Measurements from ENCODE around the gene ITGB6.

DNA sequence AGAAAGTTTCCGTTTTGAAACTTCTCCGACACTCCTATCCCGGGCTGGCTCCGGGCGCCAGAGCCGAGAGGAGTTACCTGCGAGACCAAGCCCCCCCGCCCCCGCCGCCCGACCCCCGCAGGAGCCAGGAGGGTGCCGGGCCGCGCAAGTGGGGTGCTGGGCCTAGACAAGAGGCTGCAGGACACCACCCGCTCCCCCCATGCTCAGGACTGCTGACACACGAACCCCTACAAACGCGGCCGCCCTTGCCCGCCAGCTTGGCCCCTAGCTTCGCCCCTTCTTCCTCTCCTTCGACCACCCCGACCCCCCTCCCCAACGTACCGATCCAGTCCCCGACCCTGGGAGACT is 138.2 kb downstream of the ITGB6 start:
- TF ChIP-seq, protein P1, sequence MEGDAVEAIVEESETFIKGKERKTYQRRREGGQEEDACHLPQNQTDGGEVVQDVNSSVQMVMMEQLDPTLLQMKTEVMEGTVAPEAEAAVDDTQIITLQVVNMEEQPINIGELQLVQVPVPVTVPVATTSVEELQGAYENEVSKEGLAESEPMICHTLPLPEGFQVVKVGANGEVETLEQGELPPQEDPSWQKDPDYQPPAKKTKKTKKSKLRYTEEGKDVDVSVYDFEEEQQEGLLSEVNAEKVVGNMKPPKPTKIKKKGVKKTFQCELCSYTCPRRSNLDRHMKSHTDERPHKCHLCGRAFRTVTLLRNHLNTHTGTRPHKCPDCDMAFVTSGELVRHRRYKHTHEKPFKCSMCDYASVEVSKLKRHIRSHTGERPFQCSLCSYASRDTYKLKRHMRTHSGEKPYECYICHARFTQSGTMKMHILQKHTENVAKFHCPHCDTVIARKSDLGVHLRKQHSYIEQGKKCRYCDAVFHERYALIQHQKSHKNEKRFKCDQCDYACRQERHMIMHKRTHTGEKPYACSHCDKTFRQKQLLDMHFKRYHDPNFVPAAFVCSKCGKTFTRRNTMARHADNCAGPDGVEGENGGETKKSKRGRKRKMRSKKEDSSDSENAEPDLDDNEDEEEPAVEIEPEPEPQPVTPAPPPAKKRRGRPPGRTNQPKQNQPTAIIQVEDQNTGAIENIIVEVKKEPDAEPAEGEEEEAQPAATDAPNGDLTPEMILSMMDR (IDR thresholded peaks at IDR 0.05) = no peak
- no peak for TF ChIP-seq EZH2phosphoT487 (IDR thresholded peaks at IDR 0.05)

Measured in neural progenitor cell (in vitro differentiated cells).